GM21717 (cell line): ENCODE measurements around the gene CD6.
"Not testable (repeated sequence)": the region's sequence is repeated elsewhere in the genome, so short reads cannot be mapped to it uniquely, and the experiment has no call there.

Source experiments
- ATAC-seq: cut with Tn5 transposase; IDR thresholded peaks from one replicate; pipeline ENCODE4 v1.9.1; 2021; ENCODE audit warnings: mild to moderate bottlenecking, moderate library complexity; ENCODE audit not compliant: unreplicated experiment

CD6 gene

GRCh38 chr11:60952742-60953170 is 18.7 kb upstream of the CD6 start:
- no peak for ATAC-seq

- ATAC-seq = no peak
Measured at GRCh38 chr11:60953781-60954180, 17.7 kb upstream of the CD6 start.

DNA sequence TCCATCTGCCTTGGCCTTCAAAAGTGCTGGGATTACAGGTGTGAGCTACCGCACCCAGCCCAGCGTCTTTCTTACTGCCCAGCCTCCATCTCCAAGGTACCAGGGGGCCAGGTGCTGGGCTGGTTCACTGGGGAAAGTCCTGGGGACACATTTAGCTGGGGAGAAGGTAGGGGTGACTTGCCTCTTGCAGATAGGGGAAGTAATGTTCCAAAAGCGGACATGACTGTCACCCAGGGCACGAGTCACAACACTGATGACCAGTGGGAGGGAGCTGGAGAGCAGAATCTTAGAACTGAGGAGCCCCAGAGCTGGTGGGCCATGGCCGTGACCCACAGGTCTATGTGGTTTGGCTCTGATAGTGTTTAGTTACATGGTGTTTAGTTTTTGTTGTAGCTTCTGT is 17.1 kb upstream of the CD6 start:
- no peak for ATAC-seq

GRCh38 chr11:60955571-60955970 is 15.9 kb upstream of the CD6 start:
- ATAC-seq = no peak

- ATAC-seq = no peak
Measured at GRCh38 chr11:60957188-60957587, 14.3 kb upstream of the CD6 start.

DNA sequence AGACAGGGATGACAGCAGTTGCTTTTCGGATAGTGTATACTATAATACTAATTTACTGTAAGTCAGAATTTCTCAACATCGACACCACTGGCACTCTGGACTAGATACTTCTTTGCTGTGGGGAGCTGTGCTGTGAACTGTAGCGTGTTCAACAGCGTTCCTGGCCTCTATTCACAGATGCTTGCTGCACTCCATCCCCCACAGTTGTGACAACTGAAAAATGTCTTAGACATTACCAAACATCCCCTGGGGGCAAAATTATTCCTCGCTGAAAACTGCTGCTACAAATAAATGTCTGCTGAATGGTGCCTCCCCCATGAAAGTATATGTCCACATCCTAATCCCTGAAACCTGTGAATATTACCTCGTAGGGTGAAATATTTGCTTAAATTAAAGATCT is 12.0 kb upstream of the CD6 start:
- ATAC-seq = no peak

- no peak for ATAC-seq
Measured at GRCh38 chr11:60960405-60960804, 11.1 kb upstream of the CD6 start.

- no peak for ATAC-seq
Measured at GRCh38 chr11:60964801-60965200, 6.7 kb upstream of the CD6 start.

GRCh38 chr11:60966890-60967289 is 4.6 kb upstream of the CD6 start:
- ATAC-seq = no peak

- ATAC-seq = no peak
Measured at GRCh38 chr11:60968223-60968622, 3.3 kb upstream of the CD6 start.

DNA sequence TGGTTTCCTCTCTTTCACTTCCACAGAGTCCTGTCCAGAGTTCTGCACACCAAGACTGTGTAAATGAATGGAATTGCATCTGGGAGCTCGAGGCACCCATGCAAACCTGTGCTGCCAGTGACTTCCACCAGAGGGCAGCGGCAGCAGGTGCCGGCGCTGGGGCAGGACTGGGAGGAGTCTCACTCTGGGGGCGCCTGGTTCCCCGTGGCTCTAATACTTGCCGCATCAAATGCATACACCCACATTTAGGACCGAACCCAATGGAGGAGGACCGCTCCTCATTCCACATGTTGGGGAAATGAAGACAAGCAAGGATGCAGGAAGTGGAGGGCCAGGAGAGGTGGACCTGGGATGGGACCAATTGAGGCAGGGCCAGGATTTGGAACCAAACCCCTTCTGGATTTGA is 1.1 kb upstream of the CD6 start:
- no peak for ATAC-seq

GRCh38 chr11:60970890-60971289 is 590 bp upstream of the CD6 start:
- no peak for ATAC-seq

- ATAC-seq = no peak
Measured at GRCh38 chr11:60972182-60973030, 926 bp downstream of the CD6 start.

DNA sequence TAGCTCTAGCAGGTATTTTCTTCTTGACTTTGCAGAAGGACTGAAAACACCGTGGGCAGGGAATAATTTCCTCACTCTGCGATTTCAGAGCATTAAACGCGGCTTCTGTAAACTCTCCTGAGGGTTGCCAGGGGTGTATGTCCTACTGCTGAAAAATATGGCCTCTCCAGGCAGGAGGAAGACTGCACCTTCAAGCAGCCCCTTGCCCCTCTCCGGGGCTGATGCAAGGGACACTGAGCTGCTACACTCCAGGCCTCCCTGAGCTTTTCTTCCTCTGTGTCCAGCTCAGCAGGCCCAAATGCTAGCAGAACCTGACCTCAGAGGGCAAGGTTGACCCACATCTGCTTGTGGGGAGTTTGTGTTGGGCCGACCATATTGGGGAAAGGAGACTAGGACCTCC is 2.2 kb downstream of the CD6 start:
- ATAC-seq = no peak

GRCh38 chr11:60974316-60974715 is 2.8 kb downstream of the CD6 start:
- ATAC-seq = not testable (repeated sequence)

DNA sequence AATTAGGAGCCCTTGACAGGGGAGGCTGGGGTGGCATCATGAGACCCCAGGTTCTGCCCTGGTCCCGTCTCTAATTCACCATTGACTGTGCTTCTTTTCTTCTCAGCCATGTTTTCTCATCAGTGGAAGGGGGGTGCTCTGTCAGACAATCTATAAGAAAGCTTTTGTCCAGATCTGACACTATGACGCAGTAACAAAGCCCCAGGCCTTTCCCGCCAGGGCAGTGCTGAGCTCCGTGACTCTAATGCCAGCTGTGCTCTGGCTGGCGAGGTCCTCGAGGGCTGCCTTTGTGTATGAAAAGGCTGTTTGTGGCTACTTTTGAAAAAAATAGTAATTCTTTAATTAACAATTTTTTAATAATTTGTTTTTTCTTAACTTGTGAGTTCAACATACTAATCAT is 3.2 kb downstream of the CD6 start:
- ATAC-seq = no peak

GRCh38 chr11:60977224-60977623 is 5.7 kb downstream of the CD6 start:
- ATAC-seq = no peak

GRCh38 chr11:60977836-60978235 is 6.4 kb downstream of the CD6 start:
- no peak for ATAC-seq

DNA sequence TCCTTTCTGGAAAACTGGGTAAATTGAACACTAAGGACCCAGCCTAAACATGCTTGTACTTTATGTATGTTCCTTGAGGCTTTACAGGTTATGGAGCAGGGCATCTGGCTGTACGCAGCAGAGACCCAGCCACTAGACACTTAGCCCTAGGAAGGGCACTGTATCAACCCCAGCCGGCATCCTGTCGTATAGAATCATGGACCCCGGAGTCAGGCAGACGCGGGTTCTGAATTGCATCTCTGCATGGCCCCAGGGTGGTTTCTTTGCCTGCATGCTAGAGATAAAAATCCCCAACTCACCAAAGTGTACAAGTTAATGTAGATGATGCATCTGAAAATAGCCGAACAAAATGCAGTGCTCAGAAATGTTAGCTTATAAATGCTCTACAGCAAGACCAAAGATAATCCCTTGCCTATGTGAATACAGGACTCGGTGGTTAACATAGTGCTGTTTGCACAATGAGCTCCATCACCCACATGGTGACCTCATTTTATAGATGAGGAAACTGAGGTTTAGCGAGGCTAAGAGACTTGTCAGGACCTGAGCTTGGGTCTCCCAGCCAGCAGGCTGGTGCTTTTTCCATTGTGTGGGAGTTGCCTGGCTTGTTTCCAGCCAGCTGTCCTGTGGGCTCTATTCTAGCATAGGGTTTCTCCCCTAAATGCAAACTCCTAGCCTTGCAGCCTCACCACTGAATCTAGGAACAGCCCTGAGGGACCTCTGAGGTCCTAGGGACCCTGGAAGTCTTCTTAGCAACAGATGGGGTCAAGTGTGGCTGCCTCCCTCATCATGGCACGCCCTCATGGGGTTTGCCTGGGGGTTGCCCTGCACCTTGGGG is 7.3 kb downstream of the CD6 start:
- no peak for ATAC-seq

DNA sequence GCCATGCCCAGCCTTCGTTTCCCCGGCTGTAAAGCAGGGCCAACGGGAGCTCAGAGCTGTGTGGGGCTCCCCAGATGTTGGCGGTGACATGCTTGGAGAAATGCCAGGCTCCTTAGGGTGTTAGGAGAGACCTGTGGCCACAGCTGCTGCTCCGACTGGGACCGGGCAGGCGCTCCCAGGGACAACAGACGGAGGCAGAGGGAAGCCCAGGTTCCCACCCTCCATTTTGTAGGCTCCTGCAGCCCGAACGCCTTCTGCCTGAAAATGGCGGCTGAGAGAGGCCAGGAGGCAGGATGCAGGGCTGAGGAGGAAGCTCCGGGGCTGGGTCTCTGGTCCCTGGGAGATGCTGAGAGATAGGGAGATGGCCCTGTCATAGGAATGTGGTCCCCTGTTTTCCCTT is 10.0 kb downstream of the CD6 start:
- ATAC-seq = no peak

DNA sequence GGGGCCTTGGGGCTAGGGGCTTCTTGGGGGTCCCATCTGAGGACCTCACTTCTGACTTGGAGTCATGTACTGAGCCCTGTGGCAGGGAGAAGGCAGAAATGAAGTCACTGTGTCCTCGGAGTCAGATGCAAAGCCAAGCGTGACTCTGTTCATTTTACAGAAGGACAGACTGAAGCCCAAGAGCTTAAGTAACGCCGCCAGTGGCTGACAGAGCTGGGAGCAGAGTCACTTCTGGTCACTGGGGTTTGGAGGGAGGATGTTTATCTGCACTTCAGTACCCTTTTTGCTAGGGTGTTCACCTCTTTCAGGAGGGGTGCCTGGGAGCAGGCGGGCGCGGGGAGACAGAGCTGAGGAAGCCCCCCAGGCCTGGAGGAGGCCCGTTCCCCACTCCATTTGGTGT is 10.7 kb downstream of the CD6 start:
- no peak for ATAC-seq

DNA sequence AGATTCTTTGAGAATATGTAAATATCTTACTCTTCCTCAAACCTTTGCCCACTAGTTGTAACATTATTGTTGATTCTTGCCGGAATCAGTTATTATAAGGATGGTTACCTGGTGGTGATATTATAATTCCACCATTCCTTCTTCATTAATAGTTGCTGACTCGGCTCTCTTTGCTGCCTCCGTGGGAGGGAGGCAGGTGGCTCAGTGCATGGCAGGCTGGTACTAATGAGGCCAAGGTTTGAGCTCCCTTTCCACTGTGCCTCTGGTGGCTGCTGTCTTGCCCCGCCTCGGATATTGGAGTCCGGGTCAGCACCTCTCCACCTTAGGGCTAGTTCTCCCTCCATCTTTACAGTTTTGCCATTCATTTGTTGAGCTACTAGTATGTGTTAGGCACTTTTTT is 12.7 kb downstream of the CD6 start:
- ATAC-seq = no peak
